NCI-H2081 treated with DMSO at 0.1 percent for 48 hours (cell line): Measurements from ENCODE around the gene TPTE2.
"Not testable (repeated sequence)": the region's sequence is repeated elsewhere in the genome, so short reads cannot be mapped to it uniquely, and the experiment has no call there.

Experiments
- DNase-seq: peaks from one replicate; lab custom pipeline; 2025; lab: John Stamatoyannopoulos, UW

The TPTE2 gene

DNA sequence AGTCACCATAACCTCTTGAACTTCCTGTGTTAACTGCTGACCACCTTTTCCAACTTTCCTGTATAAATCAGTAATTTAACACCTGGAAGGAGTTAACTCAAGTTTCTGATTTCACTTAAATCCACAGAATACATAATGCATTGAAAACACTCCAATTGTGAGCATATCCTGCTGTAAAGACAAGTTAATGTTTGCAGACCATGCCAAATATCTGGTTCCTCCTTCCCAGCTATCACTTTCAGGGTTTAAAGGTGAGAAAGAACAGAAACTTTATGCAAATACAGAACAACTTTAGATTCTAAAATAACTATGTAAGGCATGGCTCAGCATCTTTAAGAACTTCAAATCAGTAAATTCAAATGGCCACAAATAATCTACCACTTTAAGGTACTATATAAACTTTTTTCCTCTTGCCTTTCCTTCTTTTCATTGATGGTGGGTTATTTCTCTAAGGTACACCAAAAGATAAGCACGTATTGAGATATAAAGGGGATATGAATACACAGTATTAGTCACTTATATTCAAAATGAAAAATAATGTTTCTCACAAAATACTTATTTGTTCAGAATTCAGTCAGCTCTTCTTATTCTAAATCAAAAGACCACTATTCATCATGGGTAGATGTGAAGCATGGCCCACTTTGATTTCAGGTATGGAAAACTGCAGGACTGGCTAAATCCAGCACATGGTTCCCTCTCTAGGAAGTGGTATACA, 6.6 kb upstream of the TPTE2 start:
- DNase-seq: no peak

DNA sequence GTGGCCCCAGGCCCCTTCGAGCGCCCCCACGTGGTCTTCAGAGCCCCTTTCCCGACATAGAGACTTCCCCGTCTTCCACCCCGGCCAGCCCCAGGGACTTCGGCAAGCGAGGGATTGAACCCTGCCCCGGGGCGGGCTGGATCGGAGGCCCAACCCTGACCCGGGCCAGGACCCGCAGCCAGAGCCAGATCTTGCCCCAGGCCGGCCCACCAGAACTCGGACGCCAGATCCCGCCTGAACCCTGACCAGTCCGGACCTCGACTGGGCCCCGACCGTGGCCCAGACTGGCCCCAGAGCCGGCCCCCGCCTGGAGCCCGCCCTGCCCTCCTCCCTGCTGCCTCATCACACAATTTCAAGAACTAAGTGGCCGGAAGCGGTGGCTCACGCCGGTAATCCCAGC, 253 bp upstream of the TPTE2 start:
- DNase-seq: no peak

GRCh38 chr13:19560672-19561071, 660 bp downstream of the TPTE2 start:
- DNase-seq: not testable (repeated sequence)

DNA sequence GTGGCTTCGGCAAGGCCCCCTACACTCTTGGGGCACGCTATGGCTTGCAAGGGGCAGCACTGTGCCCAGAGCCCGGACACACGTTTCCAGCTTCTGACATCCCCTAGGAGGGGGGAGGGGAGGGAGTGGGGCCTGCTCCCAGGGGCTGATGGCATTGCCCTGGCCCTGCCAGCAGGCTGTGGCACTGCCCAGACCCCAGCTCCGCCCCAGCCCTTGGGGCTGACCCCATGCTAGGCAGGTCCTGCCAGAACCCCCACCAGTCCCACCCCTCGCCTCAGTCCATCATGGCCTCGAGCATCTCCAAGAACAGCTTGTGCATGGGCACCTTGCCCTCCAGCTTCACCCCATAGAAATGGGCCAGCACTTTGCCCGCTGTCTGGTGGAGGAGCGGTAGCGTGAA, 1.6 kb downstream of the TPTE2 start:
- DNase-seq: not testable (repeated sequence)

DNA sequence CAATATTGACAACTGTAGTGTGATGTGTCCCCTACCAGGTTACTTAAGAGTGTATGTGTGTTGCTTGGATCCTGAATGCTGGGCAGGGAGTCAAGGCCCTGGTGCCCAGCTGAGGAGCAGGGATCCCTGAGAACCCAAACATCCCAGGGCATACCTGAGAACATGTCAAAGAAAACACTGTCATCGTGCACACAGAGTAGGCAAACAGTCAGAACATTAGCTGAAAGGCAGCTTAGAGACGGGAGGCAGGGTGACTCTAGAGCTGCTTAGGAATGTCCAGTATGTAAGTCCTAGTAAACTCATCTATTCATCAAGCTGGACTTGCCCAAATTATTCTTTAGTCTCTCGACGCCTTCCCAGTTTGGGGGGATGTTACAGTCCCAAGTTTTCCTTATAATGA, 4.0 kb downstream of the TPTE2 start:
- DNase-seq: not testable (repeated sequence)

- not testable (repeated sequence) for DNase-seq
Observed at GRCh38 chr13:19549245-19549644, 12.1 kb downstream of the TPTE2 start.

- not testable (repeated sequence) for DNase-seq
Observed at GRCh38 chr13:19525634-19526033, 35.7 kb downstream of the TPTE2 start.

GRCh38 chr13:19519049-19519448, 42.3 kb downstream of the TPTE2 start:
- no peak for DNase-seq

- DNase-seq: not testable (repeated sequence)
Observed at GRCh38 chr13:19507623-19508022, 53.7 kb downstream of the TPTE2 start.

DNA sequence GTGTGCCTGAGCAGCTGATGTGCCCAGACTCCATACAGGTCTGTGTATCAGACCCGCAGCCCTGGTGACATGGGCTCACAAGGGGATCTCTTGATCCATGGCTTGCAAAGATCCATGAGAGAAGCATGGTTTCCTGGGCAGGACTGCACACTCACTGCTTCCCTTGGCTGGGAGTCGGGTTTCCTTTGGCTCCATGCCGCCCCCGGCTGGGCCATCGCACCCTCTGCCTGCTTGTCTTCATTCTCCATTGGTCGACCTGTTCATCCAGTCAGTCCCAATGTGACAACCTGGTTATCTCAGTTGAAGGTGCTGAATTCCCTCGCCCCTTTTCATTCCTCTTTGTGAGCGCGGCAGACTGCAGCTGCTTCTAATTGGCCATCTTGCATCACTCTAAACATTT, 101.2 kb downstream of the TPTE2 start:
- DNase-seq: not testable (repeated sequence)

- not testable (repeated sequence) for DNase-seq
Observed at GRCh38 chr13:19439056-19439686, 122.2 kb downstream of the TPTE2 start.

DNA sequence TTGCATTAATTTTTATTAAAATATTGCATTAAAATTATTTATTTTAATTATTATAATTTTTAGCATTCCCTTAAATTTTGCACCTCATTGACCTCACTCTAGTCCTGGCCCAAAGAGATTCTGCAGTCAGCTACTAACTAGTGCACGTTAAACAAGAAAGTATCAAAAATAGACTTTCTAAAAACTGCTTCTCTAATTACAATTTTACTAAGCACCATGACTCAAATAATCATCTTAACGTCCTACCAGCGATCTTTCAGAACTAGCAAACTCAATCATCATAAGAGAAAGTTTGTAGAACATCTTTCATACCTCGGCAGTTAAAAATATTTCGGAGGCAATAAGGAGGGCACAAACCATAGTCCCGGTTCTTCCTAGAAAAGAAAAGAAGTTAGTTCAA, 123.6 kb downstream of the TPTE2 start:
- DNase-seq: not testable (repeated sequence)

GRCh38 chr13:19422236-19422635, 139.1 kb downstream of the TPTE2 start:
- DNase-seq: not testable (repeated sequence)

DNA sequence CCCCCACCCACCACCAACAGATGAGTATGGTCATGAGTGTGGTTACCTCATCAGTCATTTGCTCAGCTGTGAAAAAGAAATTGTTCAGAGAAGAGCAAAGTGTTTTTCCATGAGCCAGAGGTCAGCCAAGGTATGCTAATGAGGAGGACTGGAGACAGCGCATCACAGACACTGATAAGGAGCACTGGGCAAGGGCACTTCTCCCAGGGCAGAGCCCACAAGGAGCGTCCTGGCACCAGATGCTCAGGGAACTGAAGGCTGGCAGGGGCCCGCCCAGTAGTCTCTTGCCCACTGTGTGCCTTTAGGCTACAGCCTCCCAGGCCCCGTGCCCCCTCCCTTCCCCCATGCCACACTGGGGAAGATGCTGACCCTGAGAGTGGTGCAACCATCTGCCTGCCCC, 148.8 kb downstream of the TPTE2 start:
- DNase-seq: not testable (repeated sequence)

DNA sequence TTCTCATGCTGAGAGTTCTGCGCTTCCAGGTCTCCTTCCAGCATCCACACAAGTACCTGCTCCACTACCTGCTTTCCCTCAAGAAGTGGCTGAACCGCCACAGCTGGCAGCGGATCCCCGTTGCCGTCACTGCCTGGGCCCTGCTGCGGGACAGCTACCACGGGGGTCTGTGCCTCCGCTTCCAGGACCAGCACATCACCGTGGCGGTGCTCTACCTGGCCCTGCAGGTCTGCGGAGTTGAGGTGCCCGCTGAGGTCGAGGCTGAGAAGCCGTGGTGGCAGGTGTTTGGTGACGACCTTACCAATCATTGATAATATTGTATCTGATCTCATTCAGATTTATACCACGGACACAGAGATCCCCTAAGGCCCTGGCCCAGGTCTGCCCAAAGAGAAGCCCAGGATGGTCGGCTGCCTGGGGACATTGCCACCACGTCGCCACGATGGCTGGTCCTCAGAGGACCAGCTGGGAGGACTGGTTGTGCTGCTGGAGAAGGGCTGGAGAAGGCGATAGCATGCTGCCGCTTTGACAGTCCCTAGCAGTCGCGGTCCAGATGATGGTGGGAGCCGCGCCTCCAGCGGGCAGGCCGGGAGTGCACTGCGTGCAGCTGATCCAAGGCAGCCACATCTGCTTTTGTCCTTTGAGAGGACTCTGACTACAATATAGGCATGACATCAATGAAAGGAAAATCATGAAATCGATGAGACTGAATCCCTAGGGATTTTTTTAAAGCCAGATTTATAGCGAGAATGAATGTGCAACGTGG, 178.4 kb downstream of the TPTE2 start:
- not testable (repeated sequence) for DNase-seq

- no peak for DNase-seq
Observed at GRCh38 chr13:19382111-19382510, 179.2 kb downstream of the TPTE2 start.
